HG02571 (cell line): Measurements from ENCODE around the gene KRT20.
"Not testable (repeated sequence)": the region's sequence is repeated elsewhere in the genome, so short reads cannot be mapped to it uniquely, and the experiment has no call there.

Experiments used
- ATAC-seq: cut with Tn5 transposase; IDR thresholded peaks from one replicate; pipeline ENCODE4 v1.9.1; 2021; ENCODE audit warnings: mild to moderate bottlenecking, moderate library complexity; ENCODE audit not compliant: unreplicated experiment

The KRT20 gene

GRCh38 chr17:40884708-40885512 lies at the start of gene KRT20:
Gene KRT20 (minus strand): TSS chr17:40885242. CDS start chr17:40885185, 57 bp downstream.
- ATAC-seq, result no peak

GRCh38 chr17:40932608-40933007 lies 47.6 kb upstream of the KRT20 start:
- ATAC-seq, result no peak

- no peak for ATAC-seq
Observed at GRCh38 chr17:40931311-40931710, 46.3 kb upstream of the KRT20 start.

- ATAC-seq, result no peak
Observed at GRCh38 chr17:40926341-40926740, 41.3 kb upstream of the KRT20 start.

GRCh38 chr17:40922239-40922638 lies 37.2 kb upstream of the KRT20 start:
- no peak for ATAC-seq

GRCh38 chr17:40921026-40921425 lies 36.0 kb upstream of the KRT20 start:
- ATAC-seq, result no peak

GRCh38 chr17:40917116-40917515 lies 32.1 kb upstream of the KRT20 start:
- ATAC-seq, result not testable (repeated sequence)

- no peak for ATAC-seq
Observed at GRCh38 chr17:40916366-40916765, 31.3 kb upstream of the KRT20 start.

- ATAC-seq, result no peak
Observed at GRCh38 chr17:40915721-40916256, 30.7 kb upstream of the KRT20 start.

- no peak for ATAC-seq
Observed at GRCh38 chr17:40915199-40915661, 30.2 kb upstream of the KRT20 start.

GRCh38 chr17:40914075-40914855 lies 29.2 kb upstream of the KRT20 start:
- ATAC-seq, result no peak

- ATAC-seq, result no peak
Observed at GRCh38 chr17:40912486-40913210, 27.6 kb upstream of the KRT20 start.

- no peak for ATAC-seq
Observed at GRCh38 chr17:40910441-40910841, 25.4 kb upstream of the KRT20 start.

- ATAC-seq, result no peak
Observed at GRCh38 chr17:40909755-40910154, 24.7 kb upstream of the KRT20 start.

GRCh38 chr17:40909351-40909750 lies 24.3 kb upstream of the KRT20 start:
- ATAC-seq, result no peak

GRCh38 chr17:40906613-40907012 lies 21.6 kb upstream of the KRT20 start:
- no peak for ATAC-seq

GRCh38 chr17:40905370-40905769 lies 20.3 kb upstream of the KRT20 start:
- no peak for ATAC-seq

- no peak for ATAC-seq
Observed at GRCh38 chr17:40903129-40903847, 18.2 kb upstream of the KRT20 start.

- no peak for ATAC-seq
Observed at GRCh38 chr17:40902498-40902897, 17.5 kb upstream of the KRT20 start.

- no peak for ATAC-seq
Observed at GRCh38 chr17:40901981-40902474, 17.0 kb upstream of the KRT20 start.
